CD4-positive, alpha-beta T cell treated with Interferon alpha-2 for 1 hour (primary cell): ENCODE measurements around the gene CYP19A1.

Source experiments
- DNase-seq, 2 donors: peaks; one replicate each; pipeline ENCODE4 v3.0.0-alpha.2; 2020 to 2022

CYP19A1 gene

DNA sequence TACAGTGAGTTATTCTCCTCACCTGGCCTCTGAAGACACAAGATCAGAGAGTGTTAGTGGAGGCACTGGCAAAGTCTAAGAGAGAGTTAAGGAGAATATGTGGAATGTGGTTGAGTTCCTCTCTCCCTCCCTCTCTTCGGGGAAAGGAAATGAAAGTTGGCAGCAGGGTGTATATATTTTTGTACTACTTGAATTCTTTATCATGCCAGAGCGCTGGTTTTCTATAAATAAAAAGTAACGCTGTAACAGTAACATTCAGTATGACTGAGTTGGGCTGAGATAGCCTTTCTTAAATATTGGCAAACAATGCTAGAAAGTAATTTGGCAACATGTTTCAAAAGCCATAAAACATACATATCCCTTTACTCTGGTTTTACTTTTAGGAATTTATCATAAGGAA lies 166.2 kb downstream of the CYP19A1 start:
- DNase-seq = no peak

DNA sequence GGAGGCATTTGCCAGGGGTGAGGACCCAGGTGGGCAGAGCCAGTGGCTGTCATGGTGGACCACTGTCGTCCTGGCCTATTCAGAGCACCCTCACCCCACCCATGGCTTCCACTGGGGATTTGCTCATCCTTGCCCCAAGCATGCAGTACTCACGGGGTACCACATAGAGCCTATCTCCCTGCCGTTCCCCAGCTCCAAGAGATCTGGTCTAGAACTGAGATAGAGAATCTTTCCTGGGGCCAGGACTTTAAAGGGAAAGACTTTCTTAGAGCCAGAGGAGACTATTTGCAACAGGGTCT lies 166.8 kb downstream of the CYP19A1 start:
- DNase-seq = no peak

DNA sequence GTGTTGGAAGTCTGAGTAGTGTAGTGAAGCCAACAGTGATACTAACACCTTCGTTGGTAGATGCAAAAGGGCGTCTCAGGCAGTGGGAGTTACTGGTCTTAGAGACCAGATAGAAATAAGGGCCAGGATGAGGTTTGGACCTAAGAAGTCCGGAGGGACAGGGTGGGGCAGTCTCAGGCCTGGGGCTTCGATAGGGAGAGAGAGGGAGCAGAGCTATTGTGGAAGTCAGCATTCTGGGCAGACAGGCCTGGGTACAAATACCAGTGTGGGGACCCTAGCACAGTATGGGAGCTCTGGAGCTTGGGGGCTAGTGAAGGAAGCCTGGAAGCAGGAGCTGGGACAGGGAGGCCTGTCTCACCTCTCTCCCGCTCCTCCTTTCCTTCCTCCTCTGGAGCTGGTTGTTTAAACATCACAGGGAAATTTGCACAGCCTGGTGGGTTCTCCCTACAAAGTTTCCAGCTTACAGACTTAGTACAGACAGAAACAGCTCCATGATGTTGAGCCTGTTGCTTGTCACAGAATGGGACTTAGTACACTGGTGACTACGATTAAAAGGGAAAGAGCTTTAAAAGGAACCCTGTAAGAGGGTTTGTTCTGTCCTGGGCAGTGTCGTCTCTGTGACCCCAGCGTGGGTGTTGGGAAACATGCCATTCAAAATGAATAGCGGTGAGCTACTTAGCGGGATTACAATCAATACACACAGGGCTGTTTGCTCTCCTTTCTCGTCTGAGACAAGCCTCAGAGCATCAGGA lies 167.3 kb downstream of the CYP19A1 start:
- no peak for DNase-seq

- DNase-seq = no peak
Measured at GRCh38 chr15:51168700-51169099, 169.7 kb downstream of the CYP19A1 start.

DNA sequence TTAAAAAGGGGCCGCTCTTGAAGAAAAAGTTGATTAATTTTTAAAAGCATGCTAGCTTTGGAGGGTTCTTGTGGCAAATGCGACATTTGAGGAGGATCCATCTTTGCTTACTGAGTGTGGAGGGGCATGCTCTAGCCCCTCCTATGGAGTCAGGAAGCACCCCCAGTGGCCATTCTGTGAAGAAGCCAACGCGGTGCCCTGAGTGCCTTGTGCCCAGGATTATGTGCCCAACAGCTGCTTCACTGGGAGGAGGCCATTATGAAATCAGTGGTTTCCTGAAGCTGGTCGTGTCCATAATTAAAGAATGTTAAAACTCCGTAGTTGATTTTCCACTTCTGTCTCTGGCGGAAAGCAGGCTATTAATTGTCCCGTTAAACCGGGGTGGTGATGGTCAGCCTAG lies 174.6 kb downstream of the CYP19A1 start:
- no peak for DNase-seq

- peak; percentile 39 to 53 for DNase-seq
Measured at GRCh38 chr15:51162865-51163762, 175.3 kb downstream of the CYP19A1 start.

DNA sequence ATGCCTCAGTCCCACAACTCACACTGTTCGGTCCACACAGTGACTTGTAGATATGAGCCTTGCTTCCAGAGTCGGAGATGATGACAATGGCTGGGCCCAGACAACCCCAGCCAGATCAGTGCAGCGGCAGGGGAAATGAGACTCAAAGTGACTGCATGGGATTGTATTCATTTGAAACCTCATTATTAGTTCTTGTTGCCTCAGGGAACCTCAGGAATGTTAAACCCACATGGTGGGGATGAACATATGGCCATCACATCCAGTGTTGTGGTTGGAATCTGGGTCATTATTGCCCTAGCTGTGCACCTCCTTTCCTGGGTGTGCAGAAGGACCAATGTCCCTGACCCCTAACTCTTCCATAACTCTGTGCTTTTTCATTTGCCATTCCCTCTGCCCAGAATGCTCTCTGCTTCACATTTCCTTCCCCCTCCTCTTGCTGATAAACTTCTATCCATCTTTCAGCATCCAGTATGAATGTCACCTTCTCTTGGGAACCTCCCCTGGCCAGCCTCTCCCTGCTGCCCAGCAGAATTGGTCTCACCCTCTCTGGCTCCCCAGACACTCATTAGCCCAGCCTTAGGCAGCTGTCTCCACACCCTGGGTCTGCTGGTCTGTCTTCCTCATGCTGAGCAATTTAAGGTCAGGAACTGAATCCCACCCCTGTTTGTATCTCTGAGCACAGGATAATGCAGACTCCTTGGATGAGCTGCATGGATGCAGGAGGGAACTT lies 176.7 kb downstream of the CYP19A1 start:
- no peak for DNase-seq

DNA sequence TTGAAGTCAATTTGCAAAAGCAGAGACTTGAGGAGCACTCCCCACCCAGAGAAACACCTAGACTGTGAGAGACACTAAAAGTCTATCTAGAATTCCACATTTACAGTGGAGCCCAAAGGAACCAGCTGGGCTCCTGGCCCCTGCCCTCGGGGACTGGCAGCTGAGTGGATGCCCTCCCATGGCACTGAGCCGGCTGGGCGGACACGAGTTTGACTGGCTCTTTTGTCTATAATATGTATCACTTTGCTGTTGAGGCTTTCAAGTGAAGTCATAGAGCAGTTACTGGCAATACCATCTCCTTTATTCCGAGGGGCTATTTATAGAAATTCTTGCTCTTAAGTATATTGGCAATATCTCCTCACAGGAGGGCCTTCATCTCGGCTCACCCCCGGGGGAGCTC lies 177.9 kb downstream of the CYP19A1 start:
- no peak for DNase-seq
